ENCODE measurements around the gene SCLY.

SCLY gene

GRCh38 chr2:238023608-238024007, 37.2 kb upstream of the SCLY start:
- Histone ChIP-seq H3K27me3 (ENCODE audit: control insufficient read depth, insufficient read depth, low read length) (no peaks in the 10 kb centered on the region), H3K79me2 (peaks cover 9% of the 10 kb centered on the region), H3K4me2 (ENCODE audit: low read length) (no peak overlapping the region), H3K27ac (no peak overlapping the region), H3K9ac (no peak overlapping the region), H3K36me3 (ENCODE audit: control insufficient read depth, insufficient read depth, low read length) (no peaks in the 10 kb centered on the region), H3K4me1 (peaks cover 7% of the 10 kb centered on the region), H3K4me3 (ENCODE audit: low read depth, low read length) (no peak overlapping the region), H2AFZ (no peak overlapping the region), H3K9me3 (ENCODE audit: control insufficient read depth, low read length) (no peaks in the 10 kb centered on the region)
- no peak for TF ChIP-seq CTCF (IDR thresholded peaks at IDR 0.05)

- Histone ChIP-seq H3K79me2 (peaks cover 9% of the 10 kb centered on the region), H3K36me3 (ENCODE audit: control insufficient read depth, insufficient read depth, low read length) (no peaks in the 10 kb centered on the region), H2AFZ (no peak overlapping the region), H3K9ac (no peak overlapping the region), H3K27me3 (ENCODE audit: control insufficient read depth, insufficient read depth, low read length) (no peaks in the 10 kb centered on the region), H3K4me3 (ENCODE audit: low read depth, low read length) (no peak overlapping the region), H3K9me3 (ENCODE audit: control insufficient read depth, low read length) (no peaks in the 10 kb centered on the region), H3K4me1 (peaks cover 7% of the 10 kb centered on the region), H3K27ac (no peak overlapping the region), H3K4me2 (ENCODE audit: low read length) (no peak overlapping the region)
- TF ChIP-seq CTCF (IDR thresholded peaks at IDR 0.05): no peak
These were observed 35.8 kb upstream of the SCLY start for GRCh38 chr2:238024986-238025385.

GRCh38 chr2:238025741-238026360, 35.0 kb upstream of the SCLY start:
- Histone ChIP-seq H3K27me3 (ENCODE audit: control insufficient read depth, insufficient read depth, low read length) (no peaks in the 10 kb centered on the region), H3K9ac (no peak overlapping the region), H3K36me3 (ENCODE audit: control insufficient read depth, insufficient read depth, low read length) (no peaks in the 10 kb centered on the region), H3K4me2 (ENCODE audit: low read length) (no peak overlapping the region), H3K79me2 (peaks cover 5% of the 10 kb centered on the region), H2AFZ (no peak overlapping the region), H3K9me3 (ENCODE audit: control insufficient read depth, low read length) (no peaks in the 10 kb centered on the region), H3K27ac (no peak overlapping the region), H3K4me1 (peaks cover 11% of the 10 kb centered on the region), H3K4me3 (ENCODE audit: low read depth, low read length) (no peak overlapping the region)
- TF ChIP-seq CTCF (IDR thresholded peaks at IDR 0.05): no peak

- Histone ChIP-seq H3K27ac (no peak overlapping the region), H3K9ac (no peak overlapping the region), H3K4me1 (peaks cover 18% of the 10 kb centered on the region), H3K27me3 (ENCODE audit: control insufficient read depth, insufficient read depth, low read length) (no peaks in the 10 kb centered on the region), H3K4me2 (ENCODE audit: low read length) (no peak overlapping the region), H3K36me3 (ENCODE audit: control insufficient read depth, insufficient read depth, low read length) (no peaks in the 10 kb centered on the region), H3K9me3 (ENCODE audit: control insufficient read depth, low read length) (no peaks in the 10 kb centered on the region), H3K4me3 (ENCODE audit: low read depth, low read length) (no peak overlapping the region), H3K79me2 (no peaks in the 10 kb centered on the region), H2AFZ (no peak overlapping the region)
- no peak for TF ChIP-seq CTCF (IDR thresholded peaks at IDR 0.05)
These were observed 33.7 kb upstream of the SCLY start for GRCh38 chr2:238027058-238027457.
